ENCODE results near the gene ITGB3. TPM values are rescaled to one million over a fixed set of nuclear protein-coding genes. Genes with fewer than 3 reads are reported as not detected.

The ITGB3 gene
- total and polyA plus RNA-seq, 9 of the 15 experiments (the other 6 are each of a cell fraction or from before 2014, with no cell fraction given), result 0.08 to 2.6 (median 0.62) TPM; not detected in 1

DNA sequence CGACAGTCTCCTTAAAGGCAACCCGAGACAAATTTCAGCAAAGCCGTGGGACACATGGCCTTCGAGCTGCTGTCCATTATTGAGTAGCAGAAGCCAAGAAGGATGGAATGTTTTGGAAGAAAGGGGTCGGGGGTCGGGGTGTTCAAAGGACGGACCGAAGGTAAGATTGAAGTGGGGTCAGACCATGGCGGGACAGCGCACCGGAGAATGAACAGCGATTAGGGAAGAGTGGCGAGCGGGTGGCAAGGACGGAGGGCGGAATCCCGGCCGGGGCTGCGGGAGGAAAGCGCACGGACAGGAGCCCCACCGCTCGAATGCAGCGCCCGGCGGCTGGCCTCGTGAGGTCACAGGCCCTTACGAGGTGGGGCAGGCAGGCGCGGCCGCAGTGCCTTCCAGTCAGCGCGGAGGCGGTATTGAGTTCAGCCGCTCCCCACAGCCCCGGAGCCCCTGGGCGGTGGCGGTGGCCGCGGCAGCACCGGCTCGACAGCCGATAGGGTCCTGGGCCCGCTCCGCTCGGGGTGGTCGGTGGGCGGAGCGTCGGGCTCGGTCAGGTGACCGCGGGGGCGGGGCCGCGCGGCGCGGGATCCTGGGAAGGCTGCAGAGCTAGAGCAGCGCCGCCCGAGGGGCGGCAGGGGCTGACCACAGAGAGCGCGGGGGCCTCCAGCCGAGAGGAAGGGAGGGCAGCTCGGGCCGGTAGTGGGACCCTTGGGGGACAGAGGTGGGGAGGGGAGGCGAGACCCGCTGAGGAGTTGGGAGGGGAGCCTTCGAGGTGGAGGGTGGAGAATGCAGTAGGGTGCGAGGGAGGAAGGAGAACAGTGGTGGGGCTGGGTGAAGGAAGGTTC is 70.0 kb downstream of the ITGB3 start, which contains the start of gene EFCAB13 (continued):
- TF ChIP-seq, protein P1, sequence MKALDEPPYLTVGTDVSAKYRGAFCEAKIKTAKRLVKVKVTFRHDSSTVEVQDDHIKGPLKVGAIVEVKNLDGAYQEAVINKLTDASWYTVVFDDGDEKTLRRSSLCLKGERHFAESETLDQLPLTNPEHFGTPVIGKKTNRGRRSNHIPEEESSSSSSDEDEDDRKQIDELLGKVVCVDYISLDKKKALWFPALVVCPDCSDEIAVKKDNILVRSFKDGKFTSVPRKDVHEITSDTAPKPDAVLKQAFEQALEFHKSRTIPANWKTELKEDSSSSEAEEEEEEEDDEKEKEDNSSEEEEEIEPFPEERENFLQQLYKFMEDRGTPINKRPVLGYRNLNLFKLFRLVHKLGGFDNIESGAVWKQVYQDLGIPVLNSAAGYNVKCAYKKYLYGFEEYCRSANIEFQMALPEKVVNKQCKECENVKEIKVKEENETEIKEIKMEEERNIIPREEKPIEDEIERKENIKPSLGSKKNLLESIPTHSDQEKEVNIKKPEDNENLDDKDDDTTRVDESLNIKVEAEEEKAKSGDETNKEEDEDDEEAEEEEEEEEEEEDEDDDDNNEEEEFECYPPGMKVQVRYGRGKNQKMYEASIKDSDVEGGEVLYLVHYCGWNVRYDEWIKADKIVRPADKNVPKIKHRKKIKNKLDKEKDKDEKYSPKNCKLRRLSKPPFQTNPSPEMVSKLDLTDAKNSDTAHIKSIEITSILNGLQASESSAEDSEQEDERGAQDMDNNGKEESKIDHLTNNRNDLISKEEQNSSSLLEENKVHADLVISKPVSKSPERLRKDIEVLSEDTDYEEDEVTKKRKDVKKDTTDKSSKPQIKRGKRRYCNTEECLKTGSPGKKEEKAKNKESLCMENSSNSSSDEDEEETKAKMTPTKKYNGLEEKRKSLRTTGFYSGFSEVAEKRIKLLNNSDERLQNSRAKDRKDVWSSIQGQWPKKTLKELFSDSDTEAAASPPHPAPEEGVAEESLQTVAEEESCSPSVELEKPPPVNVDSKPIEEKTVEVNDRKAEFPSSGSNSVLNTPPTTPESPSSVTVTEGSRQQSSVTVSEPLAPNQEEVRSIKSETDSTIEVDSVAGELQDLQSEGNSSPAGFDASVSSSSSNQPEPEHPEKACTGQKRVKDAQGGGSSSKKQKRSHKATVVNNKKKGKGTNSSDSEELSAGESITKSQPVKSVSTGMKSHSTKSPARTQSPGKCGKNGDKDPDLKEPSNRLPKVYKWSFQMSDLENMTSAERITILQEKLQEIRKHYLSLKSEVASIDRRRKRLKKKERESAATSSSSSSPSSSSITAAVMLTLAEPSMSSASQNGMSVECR (CRISPR knock-in tag; IDR thresholded peaks at IDR 0.05), result peak; percentile 91
- TF ChIP-seq, protein P2, sequence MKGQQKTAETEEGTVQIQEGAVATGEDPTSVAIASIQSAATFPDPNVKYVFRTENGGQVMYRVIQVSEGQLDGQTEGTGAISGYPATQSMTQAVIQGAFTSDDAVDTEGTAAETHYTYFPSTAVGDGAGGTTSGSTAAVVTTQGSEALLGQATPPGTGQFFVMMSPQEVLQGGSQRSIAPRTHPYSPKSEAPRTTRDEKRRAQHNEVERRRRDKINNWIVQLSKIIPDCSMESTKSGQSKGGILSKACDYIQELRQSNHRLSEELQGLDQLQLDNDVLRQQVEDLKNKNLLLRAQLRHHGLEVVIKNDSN (CRISPR knock-in tag; IDR thresholded peaks at IDR 0.05), result peak; percentile 93
- TF ChIP-seq ZNF124 (CRISPR knock-in tag; IDR thresholded peaks at IDR 0.05) (no peak), SRF (CRISPR knock-in tag; IDR thresholded peaks at IDR 0.05) (no peak), ZNF780A (CRISPR knock-in tag; IDR thresholded peaks at IDR 0.05) (no peak), ZNF551 (CRISPR knock-in tag; IDR thresholded peaks at IDR 0.05) (no peak), TCF7 (IDR thresholded peaks at IDR 0.05; ENCODE audit: borderline replicate concordance) (no peak; the same call in 1 of the 2 replicates), ZEB2 (IDR thresholded peaks at IDR 0.05) (0 out of 2 replicates have a peak, but pooled peaks have one; percentile 45), NEUROD1 (IDR thresholded peaks at IDR 0.05; ENCODE audit: borderline replicate concordance, low read depth, low read length, partially characterized antibody) (peak; percentile 12), ARHGAP35 (IDR thresholded peaks at IDR 0.05; ENCODE audit: partially characterized antibody) (peak; percentile 31), BCL6 (CRISPR knock-in tag; IDR thresholded peaks at IDR 0.05) (no peak), PRMT5 (CRISPR knock-in tag; IDR thresholded peaks at IDR 0.05) (no peak), KLF1 (tag; IDR thresholded peaks at IDR 0.05) (no peak; the same call in 1 of the 2 replicates), RBM39 (optimal IDR thresholded peaks at IDR 0.05; ENCODE audit: low read depth, low read length) (no peak), TAL1 (IDR thresholded peaks at IDR 0.05) (no peak), ZNF707 (CRISPR knock-in tag; conservative IDR thresholded peaks at IDR 0.05) (no peak), RHOXF2B (CRISPR knock-in tag; conservative IDR thresholded peaks at IDR 0.05) (no peak), KHSRP (IDR thresholded peaks at IDR 0.05) (no peak), RAD21 (CRISPR knock-in tag; conservative IDR thresholded peaks at IDR 0.05 in 1 of 2, IDR thresholded peaks at IDR 0.05 in 1 of 2) (peak in 1 of 2 experiments; percentile 14; a peak in 1 of 4 replicates)
- TF ChIP-seq, protein P3, sequence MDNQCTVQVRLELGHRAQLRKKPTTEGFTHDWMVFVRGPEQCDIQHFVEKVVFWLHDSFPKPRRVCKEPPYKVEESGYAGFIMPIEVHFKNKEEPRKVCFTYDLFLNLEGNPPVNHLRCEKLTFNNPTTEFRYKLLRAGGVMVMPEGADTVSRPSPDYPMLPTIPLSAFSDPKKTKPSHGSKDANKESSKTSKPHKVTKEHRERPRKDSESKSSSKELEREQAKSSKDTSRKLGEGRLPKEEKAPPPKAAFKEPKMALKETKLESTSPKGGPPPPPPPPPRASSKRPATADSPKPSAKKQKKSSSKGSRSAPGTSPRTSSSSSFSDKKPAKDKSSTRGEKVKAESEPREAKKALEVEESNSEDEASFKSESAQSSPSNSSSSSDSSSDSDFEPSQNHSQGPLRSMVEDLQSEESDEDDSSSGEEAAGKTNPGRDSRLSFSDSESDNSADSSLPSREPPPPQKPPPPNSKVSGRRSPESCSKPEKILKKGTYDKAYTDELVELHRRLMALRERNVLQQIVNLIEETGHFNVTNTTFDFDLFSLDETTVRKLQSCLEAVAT (IDR thresholded peaks at IDR 0.05), result peak; percentile 55 to 79; a peak in 2 of 4 replicates
- TF ChIP-seq, protein P4, sequence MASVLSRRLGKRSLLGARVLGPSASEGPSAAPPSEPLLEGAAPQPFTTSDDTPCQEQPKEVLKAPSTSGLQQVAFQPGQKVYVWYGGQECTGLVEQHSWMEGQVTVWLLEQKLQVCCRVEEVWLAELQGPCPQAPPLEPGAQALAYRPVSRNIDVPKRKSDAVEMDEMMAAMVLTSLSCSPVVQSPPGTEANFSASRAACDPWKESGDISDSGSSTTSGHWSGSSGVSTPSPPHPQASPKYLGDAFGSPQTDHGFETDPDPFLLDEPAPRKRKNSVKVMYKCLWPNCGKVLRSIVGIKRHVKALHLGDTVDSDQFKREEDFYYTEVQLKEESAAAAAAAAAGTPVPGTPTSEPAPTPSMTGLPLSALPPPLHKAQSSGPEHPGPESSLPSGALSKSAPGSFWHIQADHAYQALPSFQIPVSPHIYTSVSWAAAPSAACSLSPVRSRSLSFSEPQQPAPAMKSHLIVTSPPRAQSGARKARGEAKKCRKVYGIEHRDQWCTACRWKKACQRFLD (CRISPR knock-in tag; IDR thresholded peaks at IDR 0.05), result no peak; the same call in none of the 2 replicates
